ENCODE results near the gene RETREG3.
"Not testable (repeated sequence)": the region's sequence is repeated elsewhere in the genome, so short reads cannot be mapped to it uniquely, and the experiment has no call there.

Gene RETREG3

DNA sequence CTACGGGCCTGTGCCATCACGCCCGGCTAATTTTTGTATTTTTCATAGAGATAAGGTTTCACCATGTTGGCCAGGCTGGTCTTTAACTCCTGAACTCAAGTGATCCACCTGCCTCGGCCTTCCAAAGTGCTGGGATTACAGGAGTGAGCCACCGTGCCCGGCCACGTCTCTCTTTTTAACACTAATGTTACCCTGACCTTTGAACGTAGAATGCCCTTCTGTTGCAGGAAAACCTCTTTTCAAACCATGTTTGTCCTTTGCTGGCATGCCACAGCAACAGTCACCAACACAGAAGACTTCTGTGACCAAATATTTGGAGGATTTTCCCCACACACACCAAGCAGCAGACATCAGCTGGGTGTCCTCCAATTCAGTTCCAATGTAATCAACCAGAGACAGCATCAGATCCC lies 64.3 kb downstream of the RETREG3 start:
- TF ChIP-seq GATA1 (IDR thresholded peaks at IDR 0.05; ENCODE audit: low read depth, low read length): no peak
- TF ChIP-seq POLR2A (IDR thresholded peaks at IDR 0.05; ENCODE audit: low read length): no peak
- DNase-seq: no peak

DNA sequence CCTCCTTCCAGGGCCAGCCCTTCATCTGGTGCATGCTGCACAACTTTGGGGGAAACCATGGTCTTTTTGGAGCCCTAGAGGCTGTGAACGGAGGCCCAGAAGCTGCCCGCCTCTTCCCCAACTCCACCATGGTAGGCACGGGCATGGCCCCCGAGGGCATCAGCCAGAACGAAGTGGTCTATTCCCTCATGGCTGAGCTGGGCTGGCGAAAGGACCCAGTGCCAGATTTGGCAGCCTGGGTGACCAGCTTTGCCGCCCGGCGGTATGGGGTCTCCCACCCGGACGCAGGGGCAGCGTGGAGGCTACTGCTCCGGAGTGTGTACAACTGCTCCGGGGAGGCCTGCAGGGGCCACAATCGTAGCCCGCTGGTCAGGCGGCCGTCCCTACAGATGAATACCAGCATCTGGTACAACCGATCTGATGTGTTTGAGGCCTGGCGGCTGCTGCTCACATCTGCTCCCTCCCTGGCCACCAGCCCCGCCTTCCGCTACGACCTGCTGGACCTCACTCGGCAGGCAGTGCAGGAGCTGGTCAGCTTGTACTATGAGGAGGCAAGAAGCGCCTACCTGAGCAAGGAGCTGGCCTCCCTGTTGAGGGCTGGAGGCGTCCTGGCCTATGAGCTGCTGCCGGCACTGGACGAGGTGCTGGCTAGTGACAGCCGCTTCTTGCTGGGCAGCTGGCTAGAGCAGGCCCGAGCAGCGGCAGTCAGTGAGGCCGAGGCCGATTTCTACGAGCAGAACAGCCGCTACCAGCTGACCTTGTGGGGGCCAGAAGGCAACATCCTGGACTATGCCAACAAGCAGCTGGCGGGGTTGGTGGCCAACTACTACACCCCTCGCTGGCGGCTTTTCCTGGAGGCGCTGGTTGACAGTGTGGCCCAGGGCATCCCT lies 65.7 kb downstream of the RETREG3 start:
- DNase-seq: no peak
- TF ChIP-seq GATA1 (IDR thresholded peaks at IDR 0.05; ENCODE audit: low read depth, low read length) (no peak), POLR2A (IDR thresholded peaks at IDR 0.05; ENCODE audit: low read length) (no peak)

DNA sequence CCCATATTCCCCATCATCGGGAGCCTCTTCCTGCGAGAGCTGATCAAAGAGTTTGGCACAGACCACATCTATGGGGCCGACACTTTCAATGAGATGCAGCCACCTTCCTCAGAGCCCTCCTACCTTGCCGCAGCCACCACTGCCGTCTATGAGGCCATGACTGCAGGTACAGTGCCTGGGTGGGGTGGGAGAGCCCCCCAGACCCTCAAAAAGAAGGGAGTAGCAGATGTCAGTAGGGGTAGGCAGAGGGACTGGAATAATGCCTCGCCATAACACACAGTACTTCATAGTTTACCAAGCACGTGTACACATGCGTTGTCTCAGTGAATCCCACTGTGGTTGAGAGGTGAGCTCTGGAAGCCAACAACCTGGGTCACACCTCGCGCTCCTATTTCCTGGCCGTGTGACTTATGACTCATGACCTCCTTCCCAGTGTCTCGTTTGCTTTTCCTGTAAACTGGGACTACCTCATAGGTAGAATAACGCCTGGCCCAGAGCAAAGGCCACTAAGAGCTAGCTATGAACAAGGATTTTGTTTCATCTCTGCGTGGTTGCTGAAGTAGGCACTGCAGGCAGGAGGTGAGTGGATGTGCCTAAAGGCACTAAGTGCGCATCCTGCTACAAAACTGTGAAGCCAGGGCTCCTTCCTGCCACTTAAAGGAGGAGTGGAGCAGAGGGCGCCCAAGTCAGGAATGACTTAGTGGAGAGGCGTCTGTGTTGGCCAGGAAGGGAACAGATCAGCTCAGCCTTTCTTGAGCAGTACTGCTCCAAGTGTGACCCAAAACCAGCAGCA lies 67.9 kb downstream of the RETREG3 start:
- no peak for TF ChIP-seq GATA1 (IDR thresholded peaks at IDR 0.05; ENCODE audit: low read depth, low read length)
- TF ChIP-seq POLR2A (IDR thresholded peaks at IDR 0.05; ENCODE audit: low read length): peak; percentile 13
- no peak for DNase-seq

DNA sequence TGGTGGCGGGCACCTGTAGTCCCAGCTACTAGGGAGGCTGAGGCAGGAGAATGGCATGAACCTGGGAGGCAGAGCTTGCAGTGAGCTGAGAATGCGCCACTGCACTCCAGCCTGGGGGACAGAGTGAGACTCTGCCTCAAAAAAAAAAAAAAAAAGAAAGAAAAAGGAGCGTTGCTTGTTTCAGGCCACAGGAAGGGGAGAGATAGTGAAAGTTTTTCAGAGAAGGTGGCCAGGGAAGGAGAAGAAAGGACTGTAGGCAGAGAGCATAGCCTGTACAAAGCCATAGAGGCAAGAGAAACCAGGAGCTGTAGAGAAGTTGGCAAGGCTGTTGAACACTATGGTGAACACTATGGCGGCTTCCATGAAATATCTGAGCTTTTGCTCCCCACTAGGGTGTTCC lies 68.6 kb downstream of the RETREG3 start:
- DNase-seq: not testable (repeated sequence)

DNA sequence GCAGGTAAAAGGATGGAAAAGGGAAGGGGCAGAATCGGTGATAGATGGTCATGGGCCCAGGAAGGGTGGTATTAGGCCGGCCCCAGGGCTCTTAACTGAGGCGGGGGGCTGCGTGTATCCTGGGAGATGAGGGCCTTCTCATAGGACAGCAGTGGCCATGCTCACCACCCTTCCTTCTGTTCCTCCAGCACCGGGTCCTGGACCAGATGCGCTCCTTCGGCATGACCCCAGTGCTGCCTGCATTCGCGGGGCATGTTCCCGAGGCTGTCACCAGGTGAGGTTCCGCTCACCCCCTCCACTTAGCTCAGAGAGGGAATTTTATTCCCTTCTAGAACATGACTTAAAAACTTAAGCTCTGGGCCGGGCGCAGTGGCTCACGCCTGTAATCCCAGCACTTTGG lies 70.7 kb downstream of the RETREG3 start:
- no peak for DNase-seq
- TF ChIP-seq GATA1 (IDR thresholded peaks at IDR 0.05; ENCODE audit: low read depth, low read length): no peak
- TF ChIP-seq POLR2A (IDR thresholded peaks at IDR 0.05; ENCODE audit: low read length): no peak

DNA sequence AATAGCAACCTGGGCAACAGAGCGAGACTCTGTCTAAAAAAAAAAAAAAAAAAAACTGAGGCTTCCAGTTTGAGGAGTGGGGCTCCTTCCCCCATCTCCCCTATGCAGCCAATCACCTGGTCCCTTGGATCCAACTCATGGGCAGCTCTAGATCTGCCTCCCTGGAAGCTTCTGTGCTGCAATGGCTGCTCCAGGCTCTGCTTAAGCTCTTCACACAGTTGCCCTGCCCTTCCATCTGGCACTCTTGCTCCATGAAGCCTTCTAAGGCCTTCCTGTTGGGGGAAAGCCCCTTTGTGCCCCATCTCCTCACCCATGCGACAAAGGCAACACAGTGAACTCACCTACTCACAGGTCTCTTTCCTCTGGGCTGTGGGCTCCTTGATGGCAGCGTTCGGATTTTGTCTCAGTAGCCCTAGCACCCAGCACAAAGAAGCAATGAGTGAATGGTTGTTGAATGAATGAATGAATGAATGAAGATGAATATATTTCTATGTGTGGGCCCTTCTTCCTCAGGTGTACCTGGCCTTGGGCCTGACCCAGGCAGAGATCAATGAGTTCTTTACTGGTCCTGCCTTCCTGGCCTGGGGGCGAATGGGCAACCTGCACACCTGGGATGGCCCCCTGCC lies 71.2 kb downstream of the RETREG3 start:
- TF ChIP-seq GATA1 (IDR thresholded peaks at IDR 0.05; ENCODE audit: low read depth, low read length) (no peak), POLR2A (IDR thresholded peaks at IDR 0.05; ENCODE audit: low read length) (no peak)
- DNase-seq: no peak

DNA sequence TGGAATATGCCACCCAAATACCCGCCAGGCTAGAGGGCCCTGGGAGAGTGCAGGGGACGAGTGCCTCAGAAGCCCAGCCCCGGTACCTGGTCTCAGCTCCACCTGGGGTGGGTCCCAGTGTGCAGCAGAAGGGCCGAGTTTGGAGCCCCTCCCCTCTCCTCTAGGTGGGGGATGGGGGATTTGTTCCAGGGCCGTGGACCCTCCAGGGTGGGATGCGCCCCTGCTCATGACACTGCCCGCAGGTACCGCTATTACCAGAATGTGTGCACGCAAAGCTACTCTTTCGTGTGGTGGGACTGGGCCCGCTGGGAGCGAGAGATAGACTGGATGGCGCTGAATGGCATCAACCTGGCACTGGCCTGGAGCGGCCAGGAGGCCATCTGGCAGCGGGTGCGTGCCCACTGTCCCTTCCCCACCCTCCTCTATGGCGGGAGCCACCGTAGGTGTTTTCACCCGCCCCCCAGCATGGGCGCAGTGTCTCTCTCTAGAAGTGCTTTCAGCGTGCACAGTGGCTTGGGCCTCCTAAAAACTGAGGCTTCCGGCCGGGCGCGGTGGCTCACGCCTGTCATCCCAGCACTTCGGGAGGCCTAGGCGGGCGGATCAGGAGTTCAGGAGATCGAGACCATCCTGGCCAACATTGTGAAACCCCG lies 71.9 kb downstream of the RETREG3 start:
- TF ChIP-seq GATA1 (IDR thresholded peaks at IDR 0.05; ENCODE audit: low read depth, low read length) (no peak), POLR2A (IDR thresholded peaks at IDR 0.05; ENCODE audit: low read length) (no peak)
- DNase-seq: no peak

DNA sequence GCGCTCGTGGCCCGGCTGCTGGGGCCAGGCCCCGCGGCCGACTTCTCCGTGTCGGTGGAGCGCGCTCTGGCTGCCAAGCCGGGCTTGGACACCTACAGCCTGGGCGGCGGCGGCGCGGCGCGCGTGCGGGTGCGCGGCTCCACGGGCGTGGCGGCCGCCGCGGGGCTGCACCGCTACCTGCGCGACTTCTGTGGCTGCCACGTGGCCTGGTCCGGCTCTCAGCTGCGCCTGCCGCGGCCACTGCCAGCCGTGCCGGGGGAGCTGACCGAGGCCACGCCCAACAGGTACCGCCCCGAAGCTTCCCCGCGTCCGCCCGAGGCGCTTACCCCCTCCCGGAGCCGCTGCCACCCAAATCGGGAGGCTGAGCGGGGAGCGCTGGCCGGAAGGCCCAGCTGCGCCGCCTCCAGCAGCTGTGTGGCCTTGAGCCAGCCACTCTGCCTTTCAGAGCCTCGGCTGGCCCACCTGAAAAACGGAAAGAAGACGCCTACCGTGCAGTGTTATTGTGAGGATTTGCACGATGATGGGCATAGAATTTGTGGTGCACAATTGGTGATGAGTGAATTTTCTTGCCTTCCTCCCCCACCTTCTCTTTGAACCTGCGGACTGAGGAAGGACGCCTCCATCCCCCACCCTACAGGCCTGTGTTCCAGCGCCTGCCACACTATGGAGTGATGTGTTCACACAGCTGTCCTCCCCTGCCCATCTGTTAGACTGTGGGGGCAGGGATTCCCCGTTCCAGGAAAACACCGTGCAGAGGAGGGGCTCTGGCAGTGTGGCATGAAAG lies 72.6 kb downstream of the RETREG3 start:
- TF ChIP-seq GATA1 (IDR thresholded peaks at IDR 0.05; ENCODE audit: low read depth, low read length) (no peak), POLR2A (IDR thresholded peaks at IDR 0.05; ENCODE audit: low read length) (no peak)
- peak; percentile 82 to 85 for DNase-seq

DNA sequence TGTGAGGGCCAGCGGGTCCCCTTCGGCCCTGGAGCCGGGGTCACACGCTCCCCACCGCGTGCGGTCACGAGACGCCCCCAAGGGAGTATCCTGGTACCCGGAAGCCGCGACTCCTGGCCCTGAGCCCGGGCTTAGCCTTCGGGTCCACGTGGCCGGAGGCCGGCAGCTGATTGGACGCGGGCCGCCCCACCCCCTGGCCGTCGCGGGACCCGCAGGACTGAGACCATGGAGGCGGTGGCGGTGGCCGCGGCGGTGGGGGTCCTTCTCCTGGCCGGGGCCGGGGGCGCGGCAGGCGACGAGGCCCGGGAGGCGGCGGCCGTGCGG lies 73.2 kb downstream of the RETREG3 start, which contains the start of gene NAGLU:
Gene NAGLU (plus strand): TSS at position 194 of the 324 bp plus-strand sequence. CDS start 32 bp downstream, at position 226.
- DNase-seq: peak; percentile 92 to 94
- no peak for TF ChIP-seq GATA1 (IDR thresholded peaks at IDR 0.05; ENCODE audit: low read depth, low read length)
- TF ChIP-seq POLR2A (IDR thresholded peaks at IDR 0.05; ENCODE audit: low read length): peak; percentile 77

DNA sequence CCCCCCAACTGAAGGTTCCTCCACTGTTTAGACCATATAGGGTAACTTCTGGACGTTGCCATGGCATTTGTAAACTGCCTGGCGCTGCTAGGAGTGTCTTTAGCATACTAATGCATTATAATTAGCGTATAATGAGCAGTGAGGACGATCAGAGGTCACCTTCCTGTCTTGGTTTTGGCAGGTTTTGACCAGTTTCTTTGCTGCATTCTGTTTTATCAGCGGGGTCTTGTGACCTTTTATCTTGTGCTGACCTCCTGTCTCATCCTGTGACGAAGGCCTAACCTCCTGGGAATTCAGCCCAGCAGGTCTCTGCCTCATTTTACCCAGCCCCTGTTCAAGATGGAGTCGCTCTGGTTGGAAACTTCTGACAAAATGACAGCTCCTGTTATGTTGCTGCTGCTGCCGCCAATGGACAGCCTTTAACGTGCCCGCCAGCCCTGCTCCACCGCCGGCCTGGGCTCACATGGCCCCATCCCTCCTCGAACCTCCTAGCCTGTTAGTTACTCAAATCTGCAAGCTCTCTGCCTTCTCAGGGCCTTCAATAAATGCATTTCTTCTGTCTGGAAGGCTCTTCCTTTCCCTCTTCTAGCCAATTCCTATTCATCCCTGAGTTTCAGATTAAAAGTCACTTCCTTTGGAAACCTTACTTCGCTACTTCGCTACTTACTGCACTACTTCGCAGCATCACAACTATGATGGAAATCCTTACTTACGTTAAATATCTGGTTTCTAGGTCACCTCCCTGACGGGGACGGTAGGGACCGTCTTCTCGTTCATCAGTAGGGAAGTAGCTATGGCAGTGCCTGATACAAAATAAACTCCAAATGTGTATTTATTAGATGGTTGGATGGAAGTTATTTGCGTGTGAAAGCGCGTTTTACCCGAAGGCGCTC lies 73.8 kb downstream of the RETREG3 start:
- TF ChIP-seq GATA1 (IDR thresholded peaks at IDR 0.05; ENCODE audit: low read depth, low read length) (no peak), POLR2A (IDR thresholded peaks at IDR 0.05; ENCODE audit: low read length) (no peak)
- peak in 1 of 2 experiments; percentile 46 for DNase-seq

DNA sequence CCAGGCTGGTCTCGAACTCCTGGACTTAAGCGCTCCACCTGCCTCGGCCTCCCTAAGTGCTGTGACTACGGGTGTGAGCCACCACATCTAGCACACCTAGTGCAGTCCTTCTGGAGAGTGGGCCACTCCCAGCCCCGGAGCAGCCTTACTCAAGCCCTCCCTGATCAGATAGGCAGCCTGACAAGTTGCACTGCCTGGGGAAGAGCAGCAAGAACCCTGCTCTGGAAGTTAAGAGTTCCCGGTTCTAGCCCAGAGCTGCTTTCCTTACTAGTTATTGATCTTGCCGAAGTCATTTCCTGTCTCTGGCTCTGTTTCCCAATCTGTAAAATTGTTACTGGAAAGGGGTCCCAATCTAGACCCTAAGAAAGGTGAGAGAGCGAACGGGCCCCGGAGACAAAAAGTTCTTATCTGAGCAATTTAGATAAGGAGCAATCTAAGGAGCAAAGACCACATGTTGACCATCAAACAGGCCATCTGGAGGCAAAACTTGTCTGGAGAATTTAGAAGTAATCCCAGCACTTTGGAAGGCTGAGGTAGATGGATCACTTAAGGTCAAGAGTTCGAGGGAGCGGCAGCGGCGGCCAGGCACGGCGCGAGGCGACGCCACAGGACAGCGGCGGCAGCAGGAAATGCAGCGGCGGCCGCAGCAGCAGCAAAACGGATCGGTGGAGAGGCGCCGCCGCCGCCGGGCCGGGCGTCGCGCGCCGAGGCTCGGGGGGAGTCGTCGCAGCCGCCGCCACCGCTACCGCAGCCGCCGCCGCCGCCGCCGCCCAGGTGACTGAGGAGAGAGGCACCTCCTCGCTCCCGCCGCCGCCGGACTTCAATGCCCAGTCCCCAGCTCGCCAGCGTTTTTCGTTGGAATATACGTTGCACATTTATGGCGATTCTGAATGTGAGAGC lies 77.5 kb downstream of the RETREG3 start:
- no peak for TF ChIP-seq GATA1 (IDR thresholded peaks at IDR 0.05; ENCODE audit: low read depth, low read length)
- DNase-seq: peak; percentile 80 to 82

Data from erythroblast (primary cell).